GM12878 (cell line): Measurements from ENCODE around the gene RMI2. TPM values are rescaled to one million over a fixed set of nuclear protein-coding genes. Genes with fewer than 3 reads are reported as not detected.

ENCODE experiments used
- ATAC-seq: fragments of 200-7000 bp; cut with Tn5 transposase; 3 replicates; pipeline ENCODE4 v1.9.1; 2020; ENCODE audit warnings: mild to moderate bottlenecking, moderate library complexity
- BruUV-seq: library from RNA; stranded (reverse); fragments of 400-500 nt; replicated peaks from 2 replicates; lab custom pipeline; 2021; lab: Mats Ljungman, UMichigan
- CTCF ChIA-PET: fragments of 300-600 bp; sonication (Branson Sonifier 250); formaldehyde crosslinking; extraction: SDS; loops from one replicate; lab custom pipeline; 2021; ENCODE audit warnings: inconsistent platforms; lab: Yijun Ruan, JAX
- POLR2A ChIA-PET: fragments of 350-600 bp; formaldehyde crosslinking; extraction: SDS; loops from one replicate; lab custom pipeline; 2021; ENCODE audit warnings: inconsistent platforms; lab: Charles Lee
- RAD21 ChIA-PET: fragments of 300-600 bp; sonication (Branson Sonifier 250); formaldehyde crosslinking; loops from one replicate; lab custom pipeline; 2023; ENCODE audit warnings: antibody characterized with exemption; ENCODE audit not compliant: unreplicated experiment; lab: Charles Lee
- SMC1A ChIA-PET: fragments of 300-600 bp; sonication (Branson Sonifier 250); formaldehyde crosslinking; loops from one replicate; lab custom pipeline; 2023; ENCODE audit not compliant: unreplicated experiment, uncharacterized antibody; lab: Charles Lee
- DNase-seq: peaks from one replicate; pipeline ENCODE4 v3.0.0-alpha.2; 2011; ENCODE audit warnings: low read depth, low spot score
- FAIRE-seq: peaks from 3 replicates; lab custom pipeline; 2011; peaks lifted over from hg19 to GRCh38; lab: Jason Lieb, UNC
- H2AFZ ChIP-seq: 2 replicates; pipeline ENCODE4 v1.6.0; 2011; ENCODE audit warnings: low read depth, low read length, control low read depth; ENCODE audit not compliant: control insufficient read depth
- H3K27ac ChIP-seq: 2 replicates; pipeline ENCODE4 v1.5.1; 2011; ENCODE audit warnings: control low read depth; ENCODE audit not compliant: control insufficient read depth, insufficient read depth
- H3K27me3 ChIP-seq, 2 experiments: replicated peaks in 1 of 2; 2 replicates each; pipeline versions ENCODE4 v1.6.0 to v1.6.1; 2011; ENCODE audit warnings: low read length in 1 of 2; ENCODE audit not compliant: control insufficient read depth in 2 of 2, insufficient read depth in 2 of 2
- H3K36me3 ChIP-seq, 2 experiments: 2 replicates each; pipeline ENCODE4 v1.5.1; 2011; ENCODE audit warnings: low read length in 1 of 2; ENCODE audit not compliant: control insufficient read depth in 2 of 2, insufficient read depth in 2 of 2
- H3K4me1 ChIP-seq: 2 replicates; pipeline ENCODE4 v1.6.1; 2011; ENCODE audit warnings: mild to moderate bottlenecking, low read length, moderate library complexity, mixed read lengths; ENCODE audit not compliant: control insufficient read depth, insufficient read depth
- H3K4me2 ChIP-seq: 2 replicates; pipeline ENCODE4 v1.6.0; 2011; ENCODE audit warnings: control low read depth; ENCODE audit not compliant: control insufficient read depth, insufficient read depth
- H3K4me3 ChIP-seq: fragments of 200-600 bp; sonication (generic); 2 replicates; pipeline ENCODE4 v1.5.1; 2016
- H3K79me2 ChIP-seq: 2 replicates; pipeline ENCODE4 v1.6.0; 2011; ENCODE audit warnings: low read length; ENCODE audit not compliant: control insufficient read depth, insufficient read depth
- H3K9ac ChIP-seq: 2 replicates; pipeline ENCODE4 v1.8.0; 2011; ENCODE audit warnings: low read length, control low read depth, mixed read lengths; ENCODE audit not compliant: control insufficient read depth, insufficient read depth
- H3K9me3 ChIP-seq: replicated peaks from 3 replicates; pipeline ENCODE4 v1.5.1; 2011; ENCODE audit warnings: mild to moderate bottlenecking, low read length; ENCODE audit not compliant: control insufficient read depth, insufficient read depth
- H4K20me1 ChIP-seq: 2 replicates; pipeline ENCODE4 v1.6.0; 2011; ENCODE audit not compliant: control insufficient read depth, insufficient read depth
- CREB1 ChIP-seq: IDR thresholded peaks from 2 replicates; pipeline ENCODE4 v1.6.1; 2012; ENCODE audit warnings: low read depth, mild to moderate bottlenecking, inconsistent platforms
- FOXK2 ChIP-seq: fragments of 450-650 bp; IDR thresholded peaks from 2 replicates; pipeline ENCODE4 v1.6.1; 2017; ENCODE audit warnings: mild to moderate bottlenecking, moderate library complexity
- JUNB ChIP-seq: IDR thresholded peaks from 2 replicates; pipeline ENCODE4 v1.6.1; 2016; ENCODE audit warnings: antibody characterized with exemption, mild to moderate bottlenecking
- SMAD1 ChIP-seq: fragments of 450-650 bp; IDR thresholded peaks from 2 replicates; pipeline ENCODE4 v1.6.1; 2018; ENCODE audit warnings: mild to moderate bottlenecking, low read depth; ENCODE audit not compliant: partially characterized antibody
- WGBS: methylation state at CpG from one replicate; pipeline ENCODE4 v1.1.6; 2016; ENCODE audit warnings: low lambda C conversion rate; ENCODE audit not compliant: insufficient replicate concordance, insufficient coverage; ENCODE audit errors: missing lambda C conversion rate; 5-methylcytosine and 5-hydroxymethylcytosine counted together
- in situ Hi-C: fragments of 300-500 bp; cut with MboI; formaldehyde crosslinking; loops from 9 replicates; pipeline ENCODE4 v1.14.3; 2018; ENCODE audit warnings: mixed read lengths
- intact Hi-C: fragments of 100-400 bp; cut with micrococcal nuclease; formaldehyde crosslinking; loops from one replicate; pipeline ENCODE4 v1.14.2; 2022; ENCODE audit not compliant: unreplicated experiment
- polyA plus RNA-seq, 11 experiments: library from polyadenylated mRNA; depleted of rRNA in 4 of 11; unstranded in 6 of 11; stranded (reverse) in 5 of 11; fragments of >200 nt; fragmentation: Nextera tagmentation in 4 of 11; fragmentation: Illumina TruSeq in 1 of 11; extraction: Ambion mirVana in 4 of 11; extraction: Trizol in 1 of 11; gene quantifications; 1 replicate in 1 of 11; 2 replicates in 10 of 11; pipeline versions ENCODE4 v1.2.1 to v1.2.3, GENCODE V29; 2011 to 2016; ENCODE audit warnings: inconsistent platforms in 2 of 11, missing spikeins in 2 of 11, low read depth in 1 of 11
- total RNA-seq, 4 experiments: library from RNA; depleted of rRNA in 3 of 4; stranded (reverse); fragments of >200 nt in 3 of 4; fragmentation: Illumina TruSeq in 1 of 4; extraction: Trizol in 1 of 4; gene quantifications; 2 replicates each; pipeline versions ENCODE4 v1.2.1 to v1.2.3, GENCODE V29; 2013 to 2021
- TF ChIP-seq, protein P1 (sequence below): IDR thresholded peaks from 2 replicates; pipeline ENCODE4 v1.6.1; 2011; ENCODE audit warnings: mild to moderate bottlenecking, low read depth, low read length, moderate library complexity; ENCODE audit not compliant: insufficient replicate concordance
- TF ChIP-seq, protein P2 (sequence below): IDR thresholded peaks from 2 replicates; pipeline ENCODE4 v1.6.1; 2011; ENCODE audit warnings: borderline replicate concordance, low read depth, mild to moderate bottlenecking, moderate library complexity, mixed read lengths, low read length; ENCODE audit not compliant: insufficient read depth; ENCODE audit errors: extremely low read length

Gene RMI2
- total and polyA plus RNA-seq, 10 of the 15 experiments (the other 5 are each of a cell fraction or from before 2014, with no cell fraction given) = 9.6 to 68.8 (median 32.1) TPM

DNA sequence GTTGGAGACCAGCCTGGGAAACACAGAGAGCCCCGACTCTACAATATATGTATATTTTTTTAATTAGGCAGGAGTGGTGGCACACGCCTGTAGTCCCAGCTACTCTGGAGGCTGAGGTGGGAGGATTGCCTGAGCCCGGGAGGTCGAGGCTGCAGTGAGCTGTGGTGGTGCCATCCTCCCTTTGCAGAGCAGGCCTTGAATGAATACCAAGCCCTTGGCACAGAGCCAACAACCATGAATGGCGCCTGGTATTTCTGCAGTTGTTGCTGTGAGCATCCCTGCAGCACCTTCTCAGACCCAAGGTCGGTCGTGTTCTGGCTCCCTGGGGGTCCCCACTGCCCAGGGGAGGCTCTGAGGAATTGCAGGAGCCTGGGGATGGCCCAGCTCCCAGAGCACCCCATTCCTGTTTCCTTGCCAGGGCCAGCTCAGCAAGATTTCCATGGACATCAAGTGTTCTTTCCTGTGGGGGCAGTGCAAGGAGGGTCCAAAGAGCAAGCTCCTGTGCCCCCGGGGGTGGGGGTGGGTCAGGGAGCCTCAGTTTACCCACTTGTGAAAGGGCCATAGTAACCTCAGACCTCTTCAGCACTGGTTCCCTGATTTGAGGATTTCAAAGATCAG lies 25.6 kb upstream of the RMI2 start:
- no peak overlapping the region for H3K9ac ChIP-seq
- POLR2A ChIA-PET = no interaction called here
- ATAC-seq (no peak), FAIRE-seq (no peak), DNase-seq (no peak)
- peaks cover 7% of the 10 kb centered on the region; the same call in 1 of the 2 replicates for H3K4me1 ChIP-seq
- H3K4me2 ChIP-seq = no peak overlapping the region
- SMC1A ChIA-PET = interaction anchor here (1.3 to 1.5 kb wide), 2 partner anchors 16 to 30 kb away, joined by 3 to 4 read pairs; no protein-coding TSS in a partner anchor
- H3K27me3 ChIP-seq = no peaks in the 10 kb centered on the region; a peak in 1 of 4 replicates
- RAD21 ChIA-PET = no interaction called here
- H3K4me3 ChIP-seq = no peak overlapping the region
- no peaks in the 10 kb centered on the region for H3K79me2 ChIP-seq
- 38% methylated on average over 8 of the region's 8 CpGs for WGBS
- in situ Hi-C loops = no loop called here
- CTCF ChIA-PET = interaction anchor here (0.7 kb wide), 1 partner anchor 267 kb away, joined by 3 read pairs; no protein-coding TSS in a partner anchor
- TF ChIP-seq, protein P1, sequence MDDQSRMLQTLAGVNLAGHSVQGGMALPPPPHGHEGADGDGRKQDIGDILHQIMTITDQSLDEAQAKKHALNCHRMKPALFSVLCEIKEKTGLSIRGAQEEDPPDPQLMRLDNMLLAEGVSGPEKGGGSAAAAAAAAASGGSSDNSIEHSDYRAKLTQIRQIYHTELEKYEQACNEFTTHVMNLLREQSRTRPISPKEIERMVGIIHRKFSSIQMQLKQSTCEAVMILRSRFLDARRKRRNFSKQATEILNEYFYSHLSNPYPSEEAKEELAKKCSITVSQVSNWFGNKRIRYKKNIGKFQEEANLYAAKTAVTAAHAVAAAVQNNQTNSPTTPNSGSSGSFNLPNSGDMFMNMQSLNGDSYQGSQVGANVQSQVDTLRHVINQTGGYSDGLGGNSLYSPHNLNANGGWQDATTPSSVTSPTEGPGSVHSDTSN = no peak
- TF ChIP-seq FOXK2 (no peak), JUNB (no peak), SMAD1 (peak; percentile 52), CREB1 (no peak)
- TF ChIP-seq, protein P2, sequence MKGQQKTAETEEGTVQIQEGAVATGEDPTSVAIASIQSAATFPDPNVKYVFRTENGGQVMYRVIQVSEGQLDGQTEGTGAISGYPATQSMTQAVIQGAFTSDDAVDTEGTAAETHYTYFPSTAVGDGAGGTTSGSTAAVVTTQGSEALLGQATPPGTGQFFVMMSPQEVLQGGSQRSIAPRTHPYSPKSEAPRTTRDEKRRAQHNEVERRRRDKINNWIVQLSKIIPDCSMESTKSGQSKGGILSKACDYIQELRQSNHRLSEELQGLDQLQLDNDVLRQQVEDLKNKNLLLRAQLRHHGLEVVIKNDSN = no peak
- no peak overlapping the region for H2AFZ ChIP-seq
- H3K27ac ChIP-seq = no peak overlapping the region
- H4K20me1 ChIP-seq = no peaks in the 10 kb centered on the region
- no peaks in the 10 kb centered on the region for H3K36me3 ChIP-seq
- intact Hi-C loops = no loop called here
- H3K9me3 ChIP-seq = no peaks in the 10 kb centered on the region; the same call in 2 of the 3 replicates
- BruUV-seq = no TSS peak
